Mesenchymal stem cell (in vitro differentiated cells and primary cell): ENCODE measurements around the gene RIF1.

Experiments
- DNase-seq: peaks from one replicate; pipeline ENCODE4 v3.0.0-alpha.2; 2013
- H2AFZ ChIP-seq: one replicate; pipeline ENCODE4 v1.6.1; 2013; ENCODE audit warnings: low read depth, mild to moderate bottlenecking, control low read depth, inconsistent platforms, low read length, moderate library complexity
- H2AK5ac ChIP-seq: 2 replicates; pipeline ENCODE4 v1.6.1; 2013; ENCODE audit warnings: low read length, moderate library complexity, mild to moderate bottlenecking, inconsistent platforms; ENCODE audit not compliant: severe bottlenecking
- H2BK120ac ChIP-seq: one replicate; pipeline ENCODE4 v1.6.1; 2013; ENCODE audit warnings: low read depth, mild to moderate bottlenecking, inconsistent platforms, low read length, moderate library complexity
- H2BK12ac ChIP-seq, 2 experiments: one replicate each; pipeline ENCODE4 v1.6.1; 2013; ENCODE audit warnings: inconsistent platforms in 2 of 2, low read length in 2 of 2, mild to moderate bottlenecking in 2 of 2, moderate library complexity in 2 of 2, control low read depth in 1 of 2
- H2BK15ac ChIP-seq: one replicate; pipeline ENCODE4 v1.6.1; 2013; ENCODE audit warnings: mild to moderate bottlenecking, low read depth, inconsistent platforms; ENCODE audit not compliant: poor library complexity, severe bottlenecking
- H2BK5ac ChIP-seq: 2 replicates; pipeline ENCODE4 v1.6.1; 2013; ENCODE audit warnings: low read depth, mild to moderate bottlenecking, low read length, control low read depth, inconsistent platforms; ENCODE audit not compliant: poor library complexity, severe bottlenecking
- H3K14ac ChIP-seq, 2 experiments: one replicate each; pipeline ENCODE4 v1.6.1; 2013; ENCODE audit warnings: inconsistent platforms in 2 of 2, low read length in 2 of 2, control low read depth in 1 of 2, mild to moderate bottlenecking in 1 of 2, moderate library complexity in 1 of 2
- H3K18ac ChIP-seq, 2 experiments: one replicate each; pipeline ENCODE4 v1.6.1; 2013; ENCODE audit warnings: inconsistent platforms in 2 of 2, low read length in 2 of 2, control low read depth in 1 of 2, low read depth in 1 of 2, mild to moderate bottlenecking in 1 of 2
- H3K23ac ChIP-seq, 2 experiments: one replicate each; pipeline ENCODE4 v1.6.1; 2013; ENCODE audit warnings: inconsistent platforms in 2 of 2, low read length in 2 of 2, mild to moderate bottlenecking in 2 of 2, moderate library complexity in 2 of 2, control low read depth in 1 of 2
- H3K27ac ChIP-seq: 2 replicates; pipeline ENCODE4 v1.5.1; 2013; ENCODE audit warnings: mild to moderate bottlenecking, moderate library complexity, low read length, control low read depth, inconsistent platforms; ENCODE audit not compliant: poor library complexity, severe bottlenecking
- H3K27me3 ChIP-seq, 2 experiments: 2 replicates each; pipeline versions ENCODE4 v1.6.1 to v1.7.0; 2013; ENCODE audit warnings: low read length in 2 of 2, mild to moderate bottlenecking in 2 of 2, moderate library complexity in 2 of 2, control low read depth in 1 of 2, inconsistent platforms in 1 of 2; ENCODE audit not compliant: control insufficient read depth in 1 of 2, insufficient read depth in 1 of 2
- H3K36me3 ChIP-seq, 2 experiments: 2 replicates each; pipeline versions ENCODE4 v1.6.1 to v1.7.0; 2013; ENCODE audit warnings: low read length in 2 of 2, control low read depth in 1 of 2, inconsistent platforms in 1 of 2, low read depth in 1 of 2, mild to moderate bottlenecking in 1 of 2; ENCODE audit not compliant: insufficient read depth in 2 of 2, control insufficient read depth in 1 of 2
- H3K4ac ChIP-seq, 2 experiments: one replicate each; pipeline ENCODE4 v1.6.1; 2013; ENCODE audit warnings: inconsistent platforms in 2 of 2, low read length in 2 of 2, mild to moderate bottlenecking in 2 of 2, moderate library complexity in 2 of 2, control low read depth in 1 of 2, low read depth in 1 of 2
- H3K4me1 ChIP-seq: 2 replicates; pipeline ENCODE4 v1.6.1; 2013; ENCODE audit warnings: low read depth, low read length, control low read depth; ENCODE audit not compliant: control insufficient read depth, insufficient read depth
- H3K4me2 ChIP-seq: 2 replicates; pipeline ENCODE4 v1.6.1; 2013; ENCODE audit warnings: low read length, mild to moderate bottlenecking, inconsistent platforms; ENCODE audit not compliant: poor library complexity, severe bottlenecking
- H3K4me3 ChIP-seq, 2 experiments: 2 replicates each; pipeline versions ENCODE4 v1.5.1 to v1.7.0; 2013; ENCODE audit warnings: low read length in 2 of 2, mild to moderate bottlenecking in 2 of 2, control low read depth in 1 of 2, low read depth in 1 of 2; ENCODE audit not compliant: insufficient read depth in 1 of 2
- H3K79me1 ChIP-seq: replicated peaks from 2 replicates; pipeline ENCODE4 v1.6.1; 2013; ENCODE audit warnings: mild to moderate bottlenecking, control low read depth, low read length, inconsistent platforms; ENCODE audit not compliant: poor library complexity, severe bottlenecking
- H3K9ac ChIP-seq: 2 replicates; pipeline ENCODE4 v1.7.0; 2013; ENCODE audit warnings: mild to moderate bottlenecking, low read length, moderate library complexity
- H3K9me3 ChIP-seq: 2 replicates; pipeline ENCODE4 v1.7.0; 2013; ENCODE audit warnings: mild to moderate bottlenecking, low read length; ENCODE audit not compliant: control insufficient read depth
- H4K8ac ChIP-seq: one replicate; pipeline ENCODE4 v1.6.1; 2013; ENCODE audit warnings: inconsistent platforms, mild to moderate bottlenecking, low read length, moderate library complexity
- H4K91ac ChIP-seq: one replicate; pipeline ENCODE4 v1.6.1; 2013; ENCODE audit warnings: mild to moderate bottlenecking, low read length, inconsistent platforms
- WGBS: methylation state at CpG from one replicate; pipeline ENCODE4 v1.1.7; 2013; ENCODE audit warnings: mixed read lengths; 5-methylcytosine and 5-hydroxymethylcytosine counted together

RIF1 gene

GRCh38 chr2:151405376-151405775, 4.3 kb upstream of the RIF1 start:
- no peaks in the 10 kb centered on the region for H3K36me3 ChIP-seq
- H2BK12ac ChIP-seq, result no peak overlapping the region
- H3K4me3 ChIP-seq, result no peak overlapping the region
- H3K4me2 ChIP-seq, result no peak overlapping the region
- no peak overlapping the region for H2AFZ ChIP-seq
- H3K4me1 ChIP-seq, result peaks cover 2% of the 10 kb centered on the region
- H2BK15ac ChIP-seq, result no peak overlapping the region
- no peak overlapping the region for H3K27ac ChIP-seq
- H2BK120ac ChIP-seq, result no peak overlapping the region
- H4K91ac ChIP-seq, result no peak overlapping the region
- no peak overlapping the region for H4K8ac ChIP-seq
- no peaks in the 10 kb centered on the region for H3K79me1 ChIP-seq
- H3K9me3 ChIP-seq, result no peaks in the 10 kb centered on the region
- no peak overlapping the region for H3K23ac ChIP-seq
- H3K14ac ChIP-seq, result no peak overlapping the region
- H2AK5ac ChIP-seq, result no peak overlapping the region
- no peak overlapping the region for H3K9ac ChIP-seq
- no peak for DNase-seq
- no peaks in the 10 kb centered on the region for H3K27me3 ChIP-seq
- no peak overlapping the region for H3K18ac ChIP-seq
- H3K4ac ChIP-seq, result no peak overlapping the region
- no peak overlapping the region for H2BK5ac ChIP-seq
- 88% methylated on average over 4 of the region's 4 CpGs for WGBS

GRCh38 chr2:151407281-151407680, 2.4 kb upstream of the RIF1 start:
- Histone ChIP-seq H3K18ac (no peak overlapping the region), H3K9ac (no peak overlapping the region), H3K27ac (no peak overlapping the region), H2BK120ac (no peak overlapping the region), H2BK15ac (no peak overlapping the region), H3K36me3 (peaks cover under 1 to 1% of the 10 kb centered on the region in 2 experiments), H3K14ac (no peak overlapping the region), H3K4me1 (peaks cover 5% of the 10 kb centered on the region), H2AFZ (no peak overlapping the region), H2BK12ac (no peak overlapping the region), H3K27me3 (no peaks in the 10 kb centered on the region), H4K91ac (no peak overlapping the region), H4K8ac (no peak overlapping the region), H3K9me3 (no peaks in the 10 kb centered on the region), H3K4ac (no peak overlapping the region), H3K4me3 (no peak overlapping the region), H2AK5ac (no peak overlapping the region), H3K4me2 (no peak overlapping the region), H3K79me1 (no peaks in the 10 kb centered on the region), H3K23ac (no peak overlapping the region), H2BK5ac (no peak overlapping the region)
- no peak for DNase-seq

GRCh38 chr2:151408788-151409600, 708 bp upstream of the RIF1 start:
- Histone ChIP-seq H2BK15ac (no peak overlapping the region), H2BK12ac (no peak overlapping the region), H2AFZ (peak overlapping the region; percentile 54), H3K14ac (no peak overlapping the region), H3K4me2 (peak overlapping the region; percentile 41), H3K27ac (no peak overlapping the region), H2BK120ac (no peak overlapping the region), H3K4me1 (peaks cover 5% of the 10 kb centered on the region), H3K36me3 (peaks cover 9 to 18% of the 10 kb centered on the region in 2 experiments), H4K8ac (peak overlapping the region; percentile 27), H2AK5ac (no peak overlapping the region), H3K4ac (no peak overlapping the region), H3K27me3 (no peaks in the 10 kb centered on the region), H2BK5ac (no peak overlapping the region), H4K91ac (no peak overlapping the region), H3K9me3 (no peaks in the 10 kb centered on the region), H3K18ac (no peak overlapping the region), H3K23ac (no peak overlapping the region), H3K79me1 (peaks cover 3% of the 10 kb centered on the region), H3K4me3 (peak overlapping the region in 1 of 2 experiments; percentile 99), H3K9ac (peak overlapping the region; percentile 98)
- DNase-seq, result no peak
- WGBS, result 82% methylated on average over 22 of the region's 25 CpGs

GRCh38 chr2:151410485-151410834, 758 bp downstream of the RIF1 start:
- Histone ChIP-seq H3K4me1 (peaks cover 5% of the 10 kb centered on the region), H3K9me3 (no peaks in the 10 kb centered on the region), H4K91ac (no peak overlapping the region), H2AFZ (peak overlapping the region; percentile 54), H3K18ac (peak overlapping the region; percentile 56 to 90), H3K9ac (peak overlapping the region; percentile 98), H3K14ac (peak overlapping the region; percentile 39 to 68), H2BK15ac (no peak overlapping the region), H3K23ac (peak overlapping the region in 1 of 2 experiments; percentile 56), H3K4me2 (peak overlapping the region; percentile 95), H3K36me3 (peaks cover 15 to 30% of the 10 kb centered on the region in 2 experiments), H3K4me3 (peak overlapping the region; percentile 94 to 99), H4K8ac (peak overlapping the region; percentile 85), H3K27ac (peak overlapping the region; percentile 52), H2BK12ac (no peak overlapping the region), H2BK5ac (peak overlapping the region; percentile 74), H3K79me1 (peaks cover 3% of the 10 kb centered on the region), H2AK5ac (no peak overlapping the region), H3K4ac (peak overlapping the region; percentile 66 to 91), H2BK120ac (no peak overlapping the region), H3K27me3 (no peaks in the 10 kb centered on the region)
- peak; percentile 27 for DNase-seq
- WGBS, result under 1% methylated on average over 21 of the region's 21 CpGs
